Lower lobe of right lung (tissue), 2 donors: ENCODE measurements around the gene FPR2. TPM values are rescaled to one million over a fixed set of nuclear protein-coding genes. Genes with fewer than 3 reads are reported as not detected.
A peak's percentile ranks its signal among the peaks of the same experiment; 100 is the strongest.

Source experiments
- ATAC-seq, 2 donors: fragments of 200-7000 bp; cut with Tn5 transposase; one replicate each; pipeline ENCODE4 v1.9.1; 2020 to 2022; ENCODE audit warnings: mild to moderate bottlenecking in 2 of 2, moderate library complexity in 2 of 2
- DNase-seq: peaks from one replicate; pipeline ENCODE4 v3.0.0-alpha.2; 2020
- H3K27ac ChIP-seq: fragments of 200-600 bp; one replicate; pipeline ENCODE4 v1.8.0; 2022
- H3K27me3 ChIP-seq: fragments of 200-600 bp; one replicate; pipeline ENCODE4 v1.8.0; 2022; ENCODE audit warnings: low read depth
- H3K36me3 ChIP-seq: fragments of 200-600 bp; one replicate; pipeline ENCODE4 v1.8.0; 2022; ENCODE audit warnings: mild to moderate bottlenecking
- H3K4me1 ChIP-seq: fragments of 200-600 bp; one replicate; pipeline ENCODE4 v1.8.0; 2022
- H3K4me3 ChIP-seq: fragments of 200-600 bp; one replicate; pipeline ENCODE4 v1.8.0; 2022; ENCODE audit warnings: mild to moderate bottlenecking
- H3K9me3 ChIP-seq: fragments of 200-600 bp; one replicate; pipeline ENCODE4 v1.8.0; 2022
- CTCF ChIP-seq: fragments of 200-600 bp; IDR thresholded peaks from one replicate; pipeline ENCODE4 v1.8.0; 2022; ENCODE audit warnings: antibody characterized with exemption, mild to moderate bottlenecking
- intact Hi-C: fragments of 100-400 bp; cut with DNase I; formaldehyde crosslinking; loops from one replicate; pipeline ENCODE4 v1.11.0; 2022
- total RNA-seq: library from RNA; stranded (reverse); fragmentation: NEBNext Ultra II Directional; extraction: Animal tissue kit (Norgen Biotek cat#: 25700); gene quantifications from one replicate; pipeline ENCODE4 v1.2.1, GENCODE V29; 2021
- donor health status: DM: no; HTN: yes; CAD: no; lungs with severe emphysema.

Gene FPR2
- total RNA-seq, 1 donor from 2014 or later: 29.4 TPM

DNA sequence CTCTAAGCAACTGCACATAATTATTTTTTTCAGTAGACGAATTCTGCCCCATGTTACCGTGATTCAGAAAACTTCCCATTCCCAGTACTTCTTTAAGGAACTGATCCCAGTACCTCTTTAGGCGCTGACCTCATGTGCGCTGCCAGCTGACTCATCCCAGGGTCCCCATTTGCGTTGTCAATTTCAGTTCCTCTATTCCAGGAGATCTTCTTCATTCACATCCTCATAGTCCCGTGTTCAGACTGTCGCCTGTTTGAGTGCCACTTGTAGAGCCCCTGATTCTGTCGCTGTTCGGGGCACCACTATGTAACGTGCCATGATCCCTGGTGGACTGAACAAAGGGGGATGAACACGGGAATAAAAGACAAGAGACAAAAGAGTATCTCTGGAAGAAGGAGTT lies 50.4 kb downstream of the FPR2 start:
- DNase-seq (peak; percentile 66), ATAC-seq (peak; percentile 85)
- TF ChIP-seq CTCF: no peak
- H3K27ac ChIP-seq: peak overlapping the region; percentile 36
- intact Hi-C loops: no loop called here
- H3K27me3 ChIP-seq: no peaks in the 10 kb centered on the region
- no peaks in the 10 kb centered on the region for H3K36me3 ChIP-seq
- H3K4me3 ChIP-seq: no peak overlapping the region
- peaks cover 43% of the 10 kb centered on the region for H3K4me1 ChIP-seq
- no peaks in the 10 kb centered on the region for H3K9me3 ChIP-seq

DNA sequence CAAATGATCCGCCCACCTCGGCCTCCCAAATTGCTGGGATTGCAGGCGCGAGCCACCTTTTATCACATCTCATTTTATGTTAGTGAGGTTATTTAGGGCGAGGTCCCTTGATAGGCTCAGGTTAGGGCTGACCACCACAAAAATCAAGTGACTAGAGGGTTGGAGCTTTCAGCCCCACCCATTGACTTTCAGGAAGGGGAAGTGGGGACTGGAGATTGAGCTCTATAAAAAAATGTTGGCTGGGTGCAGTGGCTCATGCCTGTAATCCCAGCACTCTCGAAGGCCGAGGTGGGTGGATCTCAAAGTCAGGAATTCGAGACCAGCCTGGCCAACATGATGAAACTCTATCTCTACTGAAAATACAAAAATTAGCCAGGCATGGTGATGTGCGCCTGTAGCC lies 54.1 kb downstream of the FPR2 start:
- H3K4me3 ChIP-seq: no peak overlapping the region
- DNase-seq (no peak), ATAC-seq (no peak)
- H3K27ac ChIP-seq: no peak overlapping the region
- TF ChIP-seq CTCF: no peak
- peaks cover 14% of the 10 kb centered on the region for H3K4me1 ChIP-seq
- H3K9me3 ChIP-seq: no peaks in the 10 kb centered on the region
- no peaks in the 10 kb centered on the region for H3K27me3 ChIP-seq
- intact Hi-C loops: no loop called here
- H3K36me3 ChIP-seq: no peaks in the 10 kb centered on the region

DNA sequence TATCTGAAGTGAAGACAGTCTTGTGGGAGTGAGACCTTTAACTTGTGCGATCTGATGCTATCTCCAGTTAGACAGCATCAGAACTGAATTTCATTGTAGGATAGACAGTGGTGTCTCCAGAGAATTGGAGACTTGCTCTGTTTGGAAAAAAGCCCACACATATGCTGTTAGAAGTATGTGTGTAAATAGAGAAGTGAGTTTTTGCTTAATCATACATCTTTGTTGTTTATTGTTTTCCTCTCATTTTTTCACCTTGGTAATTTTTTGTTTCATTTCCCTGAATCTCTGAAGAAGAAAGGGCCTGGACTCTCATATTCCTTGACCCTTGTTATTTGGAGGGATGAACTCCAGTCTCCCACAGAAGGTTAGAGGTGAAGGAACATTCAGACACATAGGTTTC lies 55.7 kb downstream of the FPR2 start:
- H3K27me3 ChIP-seq: no peaks in the 10 kb centered on the region
- TF ChIP-seq CTCF: no peak
- peaks cover 10% of the 10 kb centered on the region for H3K4me1 ChIP-seq
- ATAC-seq (no peak), DNase-seq (no peak)
- H3K36me3 ChIP-seq: no peaks in the 10 kb centered on the region
- no peaks in the 10 kb centered on the region for H3K9me3 ChIP-seq
- H3K4me3 ChIP-seq: no peak overlapping the region
- no peak overlapping the region for H3K27ac ChIP-seq
- intact Hi-C loops: no loop called here

DNA sequence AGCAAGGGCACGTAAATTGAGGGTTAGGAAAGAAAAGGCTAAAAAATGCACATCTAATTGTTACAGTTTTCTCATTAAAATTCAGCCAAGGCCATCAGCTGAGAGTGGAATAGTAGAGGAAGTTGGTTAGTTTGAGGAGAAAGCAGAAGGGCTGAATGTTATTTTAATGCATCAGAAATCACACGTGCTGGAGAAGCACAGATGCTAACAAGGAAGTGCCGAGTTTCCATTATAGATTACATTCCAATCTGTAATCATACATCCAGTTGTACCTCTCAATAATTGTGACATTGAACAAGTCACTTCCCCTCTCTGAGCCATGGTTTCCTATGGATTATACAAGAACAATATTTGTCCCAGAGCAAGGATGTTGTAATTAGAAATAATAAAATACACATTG lies 59.0 kb downstream of the FPR2 start:
- peaks cover 10% of the 10 kb centered on the region for H3K4me1 ChIP-seq
- H3K9me3 ChIP-seq: no peaks in the 10 kb centered on the region
- intact Hi-C loops: no loop called here
- H3K4me3 ChIP-seq: no peak overlapping the region
- no peaks in the 10 kb centered on the region for H3K27me3 ChIP-seq
- DNase-seq (no peak), ATAC-seq (peak in 1 of 2 donors; percentile 23)
- no peak overlapping the region for H3K27ac ChIP-seq
- H3K36me3 ChIP-seq: no peaks in the 10 kb centered on the region
- no peak for TF ChIP-seq CTCF

Other genes with a start within 250 kb of the FPR2 start
- gene SIGLEC6, start 229.5 kb upstream of the FPR2 start, total RNA-seq: 6.5 TPM
- 17.1 TPM for gene ZNF175, start 189.9 kb upstream of the FPR2 start, total RNA-seq
- gene SIGLEC5, start 130.8 kb upstream of the FPR2 start, total RNA-seq: 3.1 TPM
- gene SIGLEC14, start 114.4 kb upstream of the FPR2 start, total RNA-seq: 20.3 TPM
- 19.8 TPM for gene SPACA6, start 67.8 kb upstream of the FPR2 start, total RNA-seq
- gene HAS1, start 37.2 kb upstream of the FPR2 start, total RNA-seq: not detected
- 105 TPM for gene FPR1, start 9.3 kb upstream of the FPR2 start, total RNA-seq
- 62.3 TPM for gene FPR3, start 34.0 kb downstream of the FPR2 start, total RNA-seq
- 10.7 TPM for gene ZNF577, start 126.8 kb downstream of the FPR2 start, total RNA-seq
- 14.3 TPM for gene ZNF649, start 143.8 kb downstream of the FPR2 start, total RNA-seq
- gene ZNF613, start 166.3 kb downstream of the FPR2 start, total RNA-seq: 7.9 TPM
- 13.7 TPM for gene ZNF350, start 225.7 kb downstream of the FPR2 start, total RNA-seq
- gene ZNF615, start 247.0 kb downstream of the FPR2 start, total RNA-seq: 9.6 TPM